Heart right ventricle (tissue), 16 donors: ENCODE results near the gene TSPAN12. TPM values are rescaled to one million over a fixed set of nuclear protein-coding genes. Genes with fewer than 3 reads are reported as not detected.

ENCODE experiments used
- ATAC-seq, 8 donors: fragments of 200-7000 bp; cut with Tn5 transposase; one replicate each; pipeline ENCODE4 v1.9.1; 2020; ENCODE audit warnings: mild to moderate bottlenecking in 8 of 8, moderate library complexity in 8 of 8, moderate number of reproducible peaks in 1 of 8
- DNase-seq, 2 donors: peaks; one replicate each; pipeline ENCODE4 v3.0.0-alpha.2; 2020
- H3K27ac ChIP-seq, 10 donors: fragments of 200-600 bp; sonication (generic) in 2 of 10; one replicate each; pipeline versions ENCODE4 v1.5.0 to v1.8.0; 2020 to 2022; ENCODE audit warnings: mild to moderate bottlenecking in 3 of 10
- H3K27me3 ChIP-seq, 7 donors: fragments of 200-600 bp; one replicate each; pipeline ENCODE4 v1.8.0; 2021 to 2022; ENCODE audit warnings: mild to moderate bottlenecking in 2 of 7
- H3K36me3 ChIP-seq, 9 donors: fragments of 200-600 bp; sonication (generic) in 1 of 9; one replicate each; pipeline versions ENCODE4 v1.5.0 to v1.8.0; 2020 to 2022; ENCODE audit warnings: mild to moderate bottlenecking in 2 of 9
- H3K4me1 ChIP-seq, 9 donors: fragments of 200-600 bp; sonication (generic) in 1 of 9; one replicate each; pipeline versions ENCODE4 v1.5.0 to v1.8.0; 2020 to 2022; ENCODE audit warnings: mild to moderate bottlenecking in 4 of 9
- H3K4me3 ChIP-seq, 10 donors: fragments of 200-600 bp; sonication (generic) in 2 of 10; one replicate each; pipeline versions ENCODE4 v1.5.0 to v1.8.0; 2020 to 2022; ENCODE audit warnings: mild to moderate bottlenecking in 7 of 10, moderate library complexity in 2 of 10
- H3K9me3 ChIP-seq, 11 donors: fragments of 200-600 bp in 10 of 11; sonication (generic) in 2 of 11; one replicate each; pipeline versions ENCODE4 v1.5.0 to v1.8.0; 2013 to 2022; ENCODE audit warnings: mild to moderate bottlenecking in 2 of 11, control low read depth in 1 of 11, moderate library complexity in 1 of 11
- WGBS, 2 donors: extraction: QIAGEN DNeasy Blood & Tissue Kit; methylation state at CpG; one replicate each; pipeline ENCODE4 v1.1.7; 2013; ENCODE audit warnings: inconsistent platforms in 1 of 2; 5-methylcytosine and 5-hydroxymethylcytosine counted together
- intact Hi-C, 10 donors: fragments of 100-400 bp; cut with DNase I; formaldehyde crosslinking; loops; one replicate each; pipeline versions ENCODE4 v1.11.1 to v1.14.2; 2022
- polyA plus RNA-seq, 2 donors: library from polyadenylated mRNA; stranded (reverse); fragments of 200-250 nt; gene quantifications; one replicate each; pipeline ENCODE4 v1.2.3, GENCODE V29; 2013
- total RNA-seq, 10 donors: library from RNA; stranded (reverse); fragmentation: NEBNext Ultra II Directional in 3 of 10; extraction: Animal tissue kit (Norgen Biotek cat#: 25700) in 3 of 10; gene quantifications; one replicate each; pipeline versions ENCODE4 v1.2.1 to v1.2.4, GENCODE V29; 2021 to 2023
- TF ChIP-seq, protein P1 (sequence below), 9 donors: fragments of 200-600 bp; sonication (generic) in 2 of 9; IDR thresholded peaks; one replicate each; pipeline versions ENCODE4 v1.5.0 to v1.8.0; 2021 to 2022; ENCODE audit warnings: antibody characterized with exemption in 9 of 9, mild to moderate bottlenecking in 5 of 9, moderate library complexity in 1 of 9
- donor health status: Arrhythmogenic right ventricular cardiomyopathy.
- donor health status: ischemic (EF 13 %, LVEDD 7.1; RV severe dilation, severe dysfunction).
- donor health status: healthy with polysubstance abuse.
- donor health status: DM: no; HTN: yes; CAD: no.
- donor health status: DM: no; HTN: no; CAD: no.
- donor health status: ischemic (EF 25% LVEDD 6.9; RV normal size, moderate dysfunction).
- donor health status: ischemic (EF 25% LVEDD 5.7; RV mildly dilated, moderate dysfunction).
- donor health status: healthy.
- donor health status: DM: yes; HTN: yes; CAD: no.
- donor health status: Ischemic cardiomyopathy.
- donor health status: ischemic (EF 35%, LVEDD 5.7; RV mildly dilated, moderate dysfunction).
- donor health status: nonischemic (EF 11% LVEDD 7.7; RV severe dilation, severe dysfunction).
- donor health status: DM: yes; HTN: yes; CAD: no.
- donor health status: PGD.
- donor health status: ischemic (EF 29% LVEDD 5.4; RV normal size, mild dysfunction).
- donor health status: nonischemic (EF 23%, LVEDD 6.1; RV moderate dilation, normal function).

Gene TSPAN12
- total and polyA plus RNA-seq, 12 donors = 17.9 to 78.6 (median 60.4) TPM

DNA sequence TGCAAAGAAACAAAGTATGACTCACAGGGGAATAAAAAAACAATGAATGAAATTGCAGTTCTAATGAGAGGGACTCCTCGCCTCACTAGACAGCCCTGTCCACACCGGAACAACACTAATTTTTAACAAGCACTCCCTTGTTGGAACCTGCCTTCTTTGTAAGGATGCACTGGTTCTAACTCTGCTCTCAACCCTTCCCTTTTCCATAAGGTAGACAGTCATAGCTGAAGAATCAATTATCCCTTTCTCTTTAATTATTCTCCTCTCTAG is 65.1 kb downstream of the TSPAN12 start:
- WGBS, 2 donors = 98% methylated on average over 2 of the region's 2 CpGs
- no peak for ATAC-seq
- peaks cover 0 to 10% (median 0%) of the 10 kb centered on the region in 9 donors for H3K36me3 ChIP-seq
- no peak overlapping the region for H3K4me3 ChIP-seq
- TF ChIP-seq, protein P1, sequence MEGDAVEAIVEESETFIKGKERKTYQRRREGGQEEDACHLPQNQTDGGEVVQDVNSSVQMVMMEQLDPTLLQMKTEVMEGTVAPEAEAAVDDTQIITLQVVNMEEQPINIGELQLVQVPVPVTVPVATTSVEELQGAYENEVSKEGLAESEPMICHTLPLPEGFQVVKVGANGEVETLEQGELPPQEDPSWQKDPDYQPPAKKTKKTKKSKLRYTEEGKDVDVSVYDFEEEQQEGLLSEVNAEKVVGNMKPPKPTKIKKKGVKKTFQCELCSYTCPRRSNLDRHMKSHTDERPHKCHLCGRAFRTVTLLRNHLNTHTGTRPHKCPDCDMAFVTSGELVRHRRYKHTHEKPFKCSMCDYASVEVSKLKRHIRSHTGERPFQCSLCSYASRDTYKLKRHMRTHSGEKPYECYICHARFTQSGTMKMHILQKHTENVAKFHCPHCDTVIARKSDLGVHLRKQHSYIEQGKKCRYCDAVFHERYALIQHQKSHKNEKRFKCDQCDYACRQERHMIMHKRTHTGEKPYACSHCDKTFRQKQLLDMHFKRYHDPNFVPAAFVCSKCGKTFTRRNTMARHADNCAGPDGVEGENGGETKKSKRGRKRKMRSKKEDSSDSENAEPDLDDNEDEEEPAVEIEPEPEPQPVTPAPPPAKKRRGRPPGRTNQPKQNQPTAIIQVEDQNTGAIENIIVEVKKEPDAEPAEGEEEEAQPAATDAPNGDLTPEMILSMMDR (IDR thresholded peaks at IDR 0.05) = no peak
- intact Hi-C loops = loop anchor here in 6 of 10 donors (5.0 to 10.0 kb wide), 5 partner anchors 65 to 315 kb away; partner anchors contain the start of gene TSPAN12 (in 1 of the 6)
- peaks cover 0 to 47% (median 16%) of the 10 kb centered on the region in 9 donors for H3K4me1 ChIP-seq
- no peaks in the 10 kb centered on the region for H3K27me3 ChIP-seq
- H3K27ac ChIP-seq = no peak overlapping the region
- H3K9me3 ChIP-seq = peaks cover 0 to 13% (median 0%) of the 10 kb centered on the region in 11 donors
- DNase-seq = no peak

DNA sequence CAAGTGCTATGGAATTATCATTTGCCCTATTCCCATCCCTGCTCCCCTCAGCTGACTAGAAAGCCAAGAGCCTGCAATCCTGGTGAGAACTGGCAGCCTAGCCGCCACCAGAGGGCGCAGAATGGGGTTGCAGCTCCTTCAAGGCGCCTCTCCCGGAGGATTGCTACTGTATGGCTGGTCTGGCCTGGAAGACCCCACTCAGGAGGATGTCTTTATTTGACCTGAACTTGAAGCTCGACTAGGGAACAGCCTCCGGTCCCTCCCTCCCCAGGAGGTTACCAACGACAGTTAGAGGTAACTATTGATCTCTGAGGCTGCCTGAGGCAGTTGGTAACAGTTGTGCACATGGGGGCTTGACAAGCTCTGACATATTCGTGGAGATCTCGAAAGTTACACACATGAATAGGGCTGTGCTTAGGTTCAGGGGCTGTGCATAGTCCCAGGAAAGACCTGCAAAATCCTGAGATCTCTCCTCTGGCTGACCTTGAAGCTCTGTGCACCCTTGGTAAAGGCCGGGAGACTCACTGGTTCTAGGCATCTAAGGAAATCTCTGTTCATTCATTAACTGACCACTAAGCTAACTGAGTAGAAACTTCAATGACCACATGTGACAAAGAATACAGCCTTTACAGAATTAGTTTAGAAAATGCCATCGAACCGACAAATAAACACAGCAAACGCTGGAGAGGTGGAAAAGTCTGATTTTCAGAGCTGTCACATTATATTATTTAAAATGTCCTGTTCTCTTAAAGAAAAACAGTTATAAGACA is 65.7 kb downstream of the TSPAN12 start:
- 51 to 56% methylated on average over 13 of the region's 13 CpGs for WGBS, 2 donors
- H3K27me3 ChIP-seq = no peaks in the 10 kb centered on the region
- H3K4me1 ChIP-seq = peaks cover 0 to 47% (median 16%) of the 10 kb centered on the region in 9 donors
- ATAC-seq (peak; percentile 74 to 93 (median 86)), DNase-seq (peak; percentile 70 to 79)
- no peak overlapping the region for H3K27ac ChIP-seq
- intact Hi-C loops = loop anchor here in 6 of 10 donors (5.0 to 10.0 kb wide), 5 partner anchors 65 to 315 kb away; partner anchors contain the start of gene TSPAN12 (in 1 of the 6)
- peaks cover 0 to 12% (median 0%) of the 10 kb centered on the region in 9 donors for H3K36me3 ChIP-seq
- H3K4me3 ChIP-seq = no peak overlapping the region
- peaks cover 0 to 8% (median 0%) of the 10 kb centered on the region in 11 donors for H3K9me3 ChIP-seq
- TF ChIP-seq, protein P1 (IDR thresholded peaks at IDR 0.05) = peak; percentile 68 to 93 (median 85)

DNA sequence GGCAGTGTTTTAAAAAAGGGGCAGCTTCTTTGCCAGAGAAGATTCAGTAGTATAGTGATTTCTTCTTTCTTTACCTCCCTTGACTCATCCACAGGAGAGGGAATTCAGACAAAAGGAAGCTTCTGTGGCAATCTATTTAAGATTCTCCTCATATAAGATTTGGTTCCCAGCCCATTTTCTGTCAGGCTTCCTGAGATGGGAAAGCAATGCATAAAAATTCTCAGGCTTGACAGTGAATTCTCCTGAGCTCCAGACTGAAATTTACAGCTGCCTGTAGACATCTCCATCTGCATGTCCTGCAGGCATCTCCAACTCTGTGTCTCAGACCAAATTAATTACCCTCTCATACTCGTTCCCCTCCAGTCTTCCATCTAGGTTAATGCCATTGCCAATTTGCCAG is 72.8 kb downstream of the TSPAN12 start:
- intact Hi-C loops = loop anchor here in 1 of 10 donors (5.0 kb wide), 1 partner anchor 1393 kb away; no protein-coding TSS in a partner anchor
- 63% methylated on average over 1 of the region's 1 CpG for WGBS, 2 donors
- ATAC-seq (no peak), DNase-seq (no peak)
- Histone ChIP-seq H3K36me3 (peaks cover 0 to 12% (median 0%) of the 10 kb centered on the region in 9 donors), H3K27me3 (no peaks in the 10 kb centered on the region), H3K4me1 (no peaks in the 10 kb centered on the region), H3K4me3 (no peak overlapping the region), H3K27ac (no peak overlapping the region), H3K9me3 (no peaks in the 10 kb centered on the region)
- TF ChIP-seq, protein P1 (IDR thresholded peaks at IDR 0.05) = no peak

DNA sequence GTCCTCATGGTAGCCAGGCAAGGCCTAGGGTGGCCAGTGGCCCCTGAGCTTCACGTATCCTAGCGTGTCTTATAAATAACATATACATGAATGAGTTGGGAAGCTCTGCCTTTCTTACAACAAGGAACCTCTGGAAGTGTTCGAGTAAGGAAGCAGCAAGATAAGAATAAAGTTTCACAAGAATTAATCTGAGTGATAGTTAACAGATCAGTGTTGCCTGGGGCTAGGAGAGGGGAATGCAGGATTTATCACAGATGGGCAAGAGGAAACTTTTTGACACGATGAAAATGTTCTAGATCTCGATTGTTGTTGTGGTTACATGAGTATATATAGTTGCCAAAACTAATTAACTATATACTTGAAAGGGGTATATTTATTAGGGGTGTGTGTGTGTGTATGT is 74.2 kb downstream of the TSPAN12 start:
- no peak for ATAC-seq
- Histone ChIP-seq H3K4me3 (no peak overlapping the region), H3K27ac (no peak overlapping the region), H3K36me3 (peaks cover 0 to 12% (median 0%) of the 10 kb centered on the region in 9 donors), H3K27me3 (no peaks in the 10 kb centered on the region), H3K9me3 (no peaks in the 10 kb centered on the region), H3K4me1 (no peaks in the 10 kb centered on the region)
- DNase-seq = no peak
- WGBS, 2 donors = 65 to 75% methylated on average over 5 of the region's 5 CpGs
- TF ChIP-seq, protein P1 (IDR thresholded peaks at IDR 0.05) = no peak
- intact Hi-C loops = no loop called here
